ENCODE measurements around the gene MAN1C1. TPM values are rescaled to one million over a fixed set of nuclear protein-coding genes. Genes with fewer than 3 reads are reported as not detected.
A peak's percentile ranks its signal among the peaks of the same experiment; 100 is the strongest.

Gene MAN1C1
- total RNA-seq, 4 donors from 2014 or later: 14.6 to 25.1 (median 17.5) TPM

GRCh38 chr1:25772164-25772563 lies 155.6 kb downstream of the MAN1C1 start:
- H3K36me3 ChIP-seq: peaks cover 0 to 10% (median 0%) of the 10 kb centered on the region in 3 donors
- peak overlapping the region in 1 of 4 donors; percentile 76 for H3K27ac ChIP-seq
- H3K4me1 ChIP-seq: peaks cover 0 to 28% (median 18%) of the 10 kb centered on the region in 4 donors
- DNase-seq (ENCODE audit: low spot score in 2 of 2): no peak
- H3K27me3 ChIP-seq: no peaks in the 10 kb centered on the region
- H3K4me3 ChIP-seq: no peak overlapping the region
- WGBS, 2 donors: 98% methylated on average over 5 of the region's 5 CpGs
- no peak for TF ChIP-seq CTCF (IDR thresholded peaks at IDR 0.05)
- TF ChIP-seq POLR2A (IDR thresholded peaks at IDR 0.05): no peak
- no peak for TF ChIP-seq EP300 (IDR thresholded peaks at IDR 0.05)
- H3K9me3 ChIP-seq: no peaks in the 10 kb centered on the region

DNA sequence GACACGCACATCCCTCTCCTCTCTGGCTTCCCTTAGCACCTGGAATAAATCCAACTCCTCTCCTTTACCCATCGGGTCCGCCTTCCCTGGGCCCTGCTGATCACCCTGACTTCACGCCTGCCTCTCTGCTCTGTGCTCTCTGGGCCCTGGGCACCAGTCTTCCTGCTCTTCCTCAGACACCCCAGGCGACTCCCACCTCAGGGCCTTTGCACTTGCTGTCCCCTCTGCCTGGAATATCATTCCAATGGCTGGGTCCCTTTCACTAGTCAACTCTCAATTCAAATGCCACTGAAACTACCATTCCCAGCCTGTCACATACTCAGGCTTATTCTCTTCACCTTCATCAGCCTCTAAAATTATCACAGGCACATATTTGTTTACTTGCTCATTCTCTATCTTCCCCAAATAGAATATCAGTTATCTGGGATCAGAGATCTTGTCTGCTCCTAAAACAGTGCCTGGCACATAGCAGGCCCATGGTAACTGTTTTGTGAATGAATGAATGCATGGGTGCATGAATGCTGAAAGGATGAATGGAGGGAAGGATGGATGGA lies 156.2 kb downstream of the MAN1C1 start:
- Histone ChIP-seq H3K27ac (no peak overlapping the region), H3K36me3 (peaks cover 0 to 13% (median 0%) of the 10 kb centered on the region in 3 donors), H3K9me3 (no peaks in the 10 kb centered on the region), H3K4me3 (no peak overlapping the region), H3K27me3 (no peaks in the 10 kb centered on the region), H3K4me1 (peaks cover 0 to 28% (median 18%) of the 10 kb centered on the region in 4 donors)
- TF ChIP-seq EP300 (IDR thresholded peaks at IDR 0.05): no peak
- WGBS, 2 donors: 95 to 97% methylated on average over 5 of the region's 5 CpGs
- no peak for DNase-seq (ENCODE audit: low spot score in 2 of 2)

DNA sequence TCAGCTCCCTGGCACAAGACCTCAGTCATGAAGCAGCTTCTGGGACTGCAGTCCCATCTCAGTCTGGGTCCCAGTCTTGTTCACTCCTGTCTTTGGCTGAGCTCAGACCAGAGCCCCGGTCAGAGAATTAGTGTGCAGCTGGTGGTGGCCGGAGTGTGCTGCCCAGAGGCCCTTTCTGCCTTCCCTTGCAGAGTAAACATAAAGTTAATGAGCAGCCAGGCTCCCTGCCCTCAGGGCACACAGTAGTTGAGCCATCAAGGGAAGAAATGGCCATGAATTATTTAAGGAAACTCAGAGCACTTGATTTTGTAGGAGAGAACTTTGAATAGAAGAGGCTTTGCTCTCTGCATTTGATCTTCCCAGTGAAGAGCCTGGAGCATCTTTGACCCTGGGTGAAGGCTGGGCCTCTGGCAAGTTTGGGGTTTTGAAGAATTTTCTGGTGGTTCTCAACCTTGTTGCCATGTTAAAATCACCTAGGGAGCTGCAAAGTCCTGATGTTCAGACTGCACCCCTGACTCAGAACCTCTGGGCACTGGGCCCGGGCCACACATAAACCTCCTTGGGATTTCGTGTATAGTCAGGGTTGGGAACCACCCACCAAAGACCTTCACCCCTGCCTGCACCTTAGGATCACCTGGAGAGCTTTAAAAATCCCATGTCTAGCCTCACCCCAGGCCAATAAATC lies 157.0 kb downstream of the MAN1C1 start:
- Histone ChIP-seq H3K27ac (no peak overlapping the region), H3K4me3 (no peak overlapping the region), H3K27me3 (no peaks in the 10 kb centered on the region), H3K4me1 (peaks cover 0 to 28% (median 18%) of the 10 kb centered on the region in 4 donors), H3K36me3 (peaks cover 0 to 22% (median 0%) of the 10 kb centered on the region in 3 donors), H3K9me3 (no peaks in the 10 kb centered on the region)
- no peak for DNase-seq (ENCODE audit: low spot score in 2 of 2)
- 78 to 80% methylated on average over 4 of the region's 4 CpGs for WGBS, 2 donors
- TF ChIP-seq POLR2A (IDR thresholded peaks at IDR 0.05) (no peak), EP300 (IDR thresholded peaks at IDR 0.05) (no peak), CTCF (IDR thresholded peaks at IDR 0.05) (no peak)

- no peak for DNase-seq (ENCODE audit: low spot score in 2 of 2)
- H3K27ac ChIP-seq: no peak overlapping the region
- TF ChIP-seq CTCF (IDR thresholded peaks at IDR 0.05) (no peak), EP300 (IDR thresholded peaks at IDR 0.05) (no peak), POLR2A (IDR thresholded peaks at IDR 0.05) (no peak)
- H3K4me1 ChIP-seq: peaks cover 0 to 28% (median 18%) of the 10 kb centered on the region in 4 donors
- WGBS, 2 donors: 83 to 88% methylated on average over 13 of the region's 13 CpGs
- H3K9me3 ChIP-seq: no peaks in the 10 kb centered on the region
- H3K27me3 ChIP-seq: no peaks in the 10 kb centered on the region
- H3K36me3 ChIP-seq: peaks cover 0 to 26% (median 0%) of the 10 kb centered on the region in 3 donors
- H3K4me3 ChIP-seq: no peak overlapping the region
Measured at GRCh38 chr1:25774206-25774803, 157.7 kb downstream of the MAN1C1 start.

DNA sequence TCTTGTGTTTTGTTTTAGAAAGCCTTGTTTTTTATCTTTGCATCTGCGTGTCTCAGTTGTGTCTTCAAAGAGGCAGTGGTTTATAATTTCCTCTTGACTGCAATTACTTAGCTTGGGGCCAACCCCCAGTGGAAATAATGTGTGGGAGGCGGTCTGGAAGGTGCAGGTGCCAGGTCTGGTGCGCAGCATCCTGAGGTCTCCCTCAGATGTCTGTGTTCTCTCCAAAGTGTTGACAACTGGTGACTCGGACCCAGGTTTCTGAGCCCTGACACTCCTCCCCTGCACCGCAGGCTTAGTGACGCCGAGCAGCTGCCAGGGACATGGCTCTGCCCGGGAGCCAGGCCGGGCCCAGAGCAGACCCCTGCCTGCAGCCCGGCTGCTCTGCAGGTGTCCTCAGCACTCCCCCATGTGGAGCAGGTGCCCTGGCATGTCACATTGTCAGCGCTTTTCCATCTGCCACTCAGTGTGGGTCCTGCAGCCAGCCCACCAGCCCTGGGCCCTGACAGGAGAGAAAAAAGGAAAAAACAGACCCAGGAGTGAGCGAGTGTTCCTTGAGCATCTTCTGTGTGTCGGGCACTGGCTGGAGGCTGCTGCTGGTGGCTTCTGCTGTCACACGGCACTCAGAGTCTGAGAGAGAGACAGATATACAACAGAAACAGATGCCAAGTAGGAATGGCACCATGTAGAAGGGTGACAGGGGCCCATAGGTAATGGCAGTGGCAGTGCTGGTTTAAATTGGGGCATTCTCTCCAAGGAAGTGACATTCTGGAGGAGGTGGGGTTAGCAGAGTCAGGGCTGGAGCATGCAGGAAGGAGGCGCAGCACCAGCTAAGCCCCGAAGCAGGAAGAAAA lies 158.6 kb downstream of the MAN1C1 start:
- Histone ChIP-seq H3K4me1 (peaks cover 0 to 25% (median 17%) of the 10 kb centered on the region in 4 donors), H3K27me3 (no peaks in the 10 kb centered on the region), H3K36me3 (peaks cover 0 to 26% (median 0%) of the 10 kb centered on the region in 3 donors), H3K4me3 (no peak overlapping the region), H3K27ac (no peak overlapping the region), H3K9me3 (no peaks in the 10 kb centered on the region)
- 73 to 74% methylated on average over 14 to 16 of the region's 16 CpGs for WGBS, 2 donors
- no peak for DNase-seq (ENCODE audit: low spot score in 2 of 2)
- TF ChIP-seq EP300 (IDR thresholded peaks at IDR 0.05): no peak
- TF ChIP-seq POLR2A (IDR thresholded peaks at IDR 0.05): no peak
- TF ChIP-seq CTCF (IDR thresholded peaks at IDR 0.05): no peak
